SKM-1 treated with dmso at 0.1 percent for 144 hours (cell line): ENCODE results near the gene GPR65.

Experiments used
- DNase-seq: peaks from one replicate; lab custom pipeline; 2025; ENCODE audit not compliant: unreplicated experiment; lab: John Stamatoyannopoulos, UW

GPR65 gene

GRCh38 chr14:88037325-88037724 lies 32.4 kb downstream of the GPR65 start:
- no peak for DNase-seq

GRCh38 chr14:88039197-88039596 lies 34.3 kb downstream of the GPR65 start:
- no peak for DNase-seq

- no peak for DNase-seq
These were observed 35.2 kb downstream of the GPR65 start for GRCh38 chr14:88040146-88040545.

- no peak for DNase-seq
These were observed 38.9 kb downstream of the GPR65 start for GRCh38 chr14:88043529-88044443.

DNA sequence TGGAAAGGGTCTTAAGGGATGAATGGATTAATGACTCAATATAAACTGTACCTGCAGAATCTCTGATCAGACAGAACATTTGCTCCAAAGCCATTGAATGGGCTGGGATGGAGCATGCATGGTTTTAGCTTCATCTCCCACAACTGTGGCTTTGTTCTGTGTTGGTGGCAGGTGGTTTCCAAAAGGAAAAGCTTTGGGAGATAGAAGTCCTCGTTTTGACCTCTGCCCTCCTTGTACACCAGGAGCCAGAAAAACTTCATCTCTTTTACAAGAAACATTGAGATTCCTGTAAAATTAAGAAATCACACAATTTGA lies 39.5 kb downstream of the GPR65 start:
- DNase-seq, result no peak

- peak; percentile 25 for DNase-seq
These were observed 40.0 kb downstream of the GPR65 start for GRCh38 chr14:88044776-88045446.

DNA sequence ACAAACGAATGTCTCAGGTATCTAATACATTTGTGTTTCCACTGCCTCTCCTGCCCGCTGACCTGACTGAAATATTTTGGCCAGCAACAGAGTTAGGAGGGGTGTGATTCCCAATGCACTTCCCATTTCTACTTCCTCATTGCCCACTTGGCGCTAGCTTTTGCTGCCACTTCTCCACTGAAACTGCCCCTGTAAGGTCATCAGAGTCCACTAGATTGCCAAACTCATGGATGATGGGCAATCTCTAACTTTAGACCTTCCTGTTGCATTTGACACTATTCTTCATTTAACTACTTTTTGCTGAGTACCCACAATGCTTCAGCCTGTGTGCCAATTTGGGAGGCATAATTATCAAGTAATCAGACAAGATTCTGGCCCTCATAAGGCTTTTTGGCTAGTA lies 40.8 kb downstream of the GPR65 start:
- DNase-seq, result peak; percentile 33

DNA sequence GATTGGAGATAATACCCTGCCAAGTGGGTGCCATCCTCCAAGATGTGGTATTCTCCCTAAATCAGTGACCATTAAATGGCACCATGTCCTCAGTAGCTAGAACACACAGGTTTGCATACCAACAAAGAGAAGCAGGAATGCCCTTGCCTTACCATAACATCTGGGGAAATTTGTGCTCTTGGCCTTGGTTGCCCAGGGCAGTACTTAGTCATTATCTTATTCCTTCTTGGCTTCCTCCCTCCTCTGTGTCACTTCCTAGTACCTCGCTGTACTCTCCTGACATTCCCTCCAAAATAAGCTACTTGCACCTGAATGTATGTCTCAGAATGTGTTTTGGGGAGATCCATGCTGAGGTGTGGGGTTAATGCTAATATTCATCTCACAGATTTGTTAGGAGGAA lies 43.4 kb downstream of the GPR65 start:
- no peak for DNase-seq

DNA sequence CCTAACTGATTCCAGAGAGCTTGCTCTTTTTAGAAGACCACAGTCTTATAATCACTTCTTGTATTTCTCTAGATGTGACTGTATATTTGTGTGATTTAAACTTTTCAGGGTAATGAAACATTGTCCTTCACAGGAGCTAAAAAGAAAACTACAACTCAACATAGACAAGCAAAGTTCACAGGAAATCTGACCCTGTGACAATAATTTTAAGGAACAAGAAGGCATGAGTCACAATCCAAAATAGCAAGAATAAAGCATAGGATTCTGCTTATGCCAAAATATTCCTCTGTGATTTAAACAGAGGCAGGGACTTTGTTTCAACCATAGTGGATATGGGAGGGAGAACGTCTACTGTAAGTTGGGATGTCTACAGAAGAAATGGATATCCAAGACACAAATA lies 44.3 kb downstream of the GPR65 start:
- DNase-seq, result no peak

DNA sequence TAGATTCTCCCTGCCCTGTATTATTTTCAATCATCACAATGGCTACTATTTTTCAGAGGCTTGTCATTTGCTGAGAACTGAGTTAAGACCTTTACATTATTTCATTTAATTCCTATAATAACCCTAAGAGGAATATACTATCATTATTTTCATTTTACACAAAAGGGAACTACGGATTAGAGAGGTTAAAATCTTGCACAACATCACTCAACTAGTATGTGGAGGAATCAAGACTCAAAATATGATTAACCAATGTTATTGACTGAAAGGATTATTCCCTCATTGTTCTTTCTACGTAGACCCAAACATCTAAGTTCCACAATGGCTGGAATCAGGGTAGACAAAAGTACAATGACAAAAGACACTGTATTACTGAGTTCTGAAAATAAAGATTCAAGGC lies 45.0 kb downstream of the GPR65 start:
- no peak for DNase-seq

DNA sequence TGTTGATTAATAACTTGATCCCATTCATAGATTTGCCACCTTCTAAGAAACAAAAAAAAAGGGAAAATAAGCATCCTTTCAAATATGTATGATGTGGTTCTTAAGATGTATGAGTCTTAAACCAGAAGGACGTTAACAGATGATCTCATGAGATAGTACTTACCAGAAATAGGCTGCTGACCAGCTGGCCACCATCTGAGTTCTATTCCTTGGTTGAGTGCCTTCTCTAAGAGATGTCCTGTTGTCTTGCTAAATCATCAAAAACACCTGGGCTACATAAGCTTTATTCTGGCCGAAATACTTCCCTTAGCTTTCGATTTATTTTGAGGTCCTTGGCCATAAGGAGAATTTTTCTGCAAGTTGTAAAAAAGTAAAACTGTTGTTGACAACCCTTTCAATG lies 55.6 kb downstream of the GPR65 start:
- no peak for DNase-seq

- DNase-seq, result no peak
These were observed 58.9 kb downstream of the GPR65 start for GRCh38 chr14:88063811-88064210.
